BJ (cell line): ENCODE data around the gene TFB1M. TPM values are rescaled to one million over a fixed set of nuclear protein-coding genes. Genes with fewer than 3 reads are reported as not detected.

ENCODE experiments used
- CTCF ChIA-PET: fragments of 350-600 bp; formaldehyde crosslinking; extraction: SDS; loops from one replicate; lab custom pipeline; 2021; ENCODE audit warnings: antibody characterized with exemption, inconsistent platforms; lab: Yijun Ruan, JAX
- POLR2A ChIA-PET: fragments of 300-600 bp; sonication (Branson Sonifier 250); formaldehyde crosslinking; extraction: SDS; loops from one replicate; lab custom pipeline; 2021; ENCODE audit warnings: antibody characterized with exemption; lab: Charles Lee
- DNase-seq: peaks from one replicate; pipeline ENCODE4 v3.0.0-alpha.2; 2011; ENCODE audit warnings: low read depth
- H3K27me3 ChIP-seq: 2 replicates; pipeline ENCODE4 v1.6.0; 2011; ENCODE audit warnings: low read length; ENCODE audit not compliant: control insufficient read depth, insufficient read depth
- H3K36me3 ChIP-seq: 2 replicates; pipeline ENCODE4 v1.5.1; 2011; ENCODE audit warnings: low read length; ENCODE audit not compliant: control insufficient read depth, insufficient read depth
- H3K4me3 ChIP-seq: 2 replicates; pipeline ENCODE4 v1.5.1; 2011; ENCODE audit warnings: low read depth, mild to moderate bottlenecking, control low read depth, low read length
- CTCF ChIP-seq: IDR thresholded peaks from 2 replicates; pipeline ENCODE4 v1.5.1; 2011; ENCODE audit warnings: low read depth, mild to moderate bottlenecking, control low read depth, inconsistent platforms, low read length, moderate library complexity; ENCODE audit not compliant: insufficient read depth
- polyA plus RNA-seq: library from polyadenylated mRNA; depleted of rRNA; stranded (reverse); fragments of >200 nt; gene quantifications from 2 replicates; pipeline ENCODE4 v1.2.3, GENCODE V29; 2011

Gene TFB1M
- polyA plus RNA-seq, 1 experiment: 12.9 TPM

DNA sequence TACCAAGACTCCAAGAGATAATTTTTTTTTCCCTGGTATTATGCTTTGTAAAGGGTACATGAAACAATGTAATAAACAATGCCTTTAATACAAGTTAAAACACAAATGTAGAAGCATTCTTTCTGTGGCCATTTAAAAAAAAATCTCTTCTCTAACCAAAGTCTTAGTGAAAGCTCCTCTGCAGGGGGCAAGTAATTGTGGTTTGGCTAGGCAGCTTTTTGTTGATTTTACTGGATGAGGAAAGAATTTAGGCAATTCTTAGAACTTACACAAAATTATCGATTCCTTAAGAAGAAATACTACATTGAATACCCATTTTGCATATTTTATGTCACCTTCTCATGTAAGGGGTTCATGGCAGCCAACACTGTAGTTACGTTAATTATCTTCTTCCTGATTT lies 12.4 kb downstream of the TFB1M start:
- TF ChIP-seq CTCF: no peak
- Histone ChIP-seq H3K36me3 (0 out of 2 replicates have a peak, but pooled peaks cover 1% of the 10 kb centered on the region), H3K4me3 (no peak overlapping the region), H3K27me3 (no peaks in the 10 kb centered on the region)
- ChIA-PET CTCF (no interaction called here), POLR2A (no interaction called here)
- no peak for DNase-seq

DNA sequence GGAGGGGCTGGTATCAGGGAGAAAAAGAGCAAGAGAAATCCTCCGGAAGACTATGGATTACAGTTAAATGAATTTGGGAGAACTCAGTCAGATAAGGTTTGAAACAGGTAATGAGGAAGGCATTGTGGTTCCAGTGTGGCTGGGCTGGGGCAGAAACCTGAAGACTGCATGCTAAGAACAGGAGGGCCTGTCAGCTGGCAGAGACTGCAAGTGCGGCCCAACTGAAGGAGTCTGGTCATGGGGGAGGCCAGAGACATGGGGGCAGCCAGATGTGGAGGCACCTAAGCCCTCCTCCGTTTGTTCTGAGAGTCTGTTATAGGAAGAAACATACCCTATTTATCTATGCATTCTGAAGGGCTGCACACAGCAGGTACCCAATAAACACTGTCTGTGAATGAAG lies 16.6 kb downstream of the TFB1M start:
- TF ChIP-seq CTCF: no peak
- Histone ChIP-seq H3K36me3 (no peaks in the 10 kb centered on the region), H3K4me3 (no peak overlapping the region), H3K27me3 (no peaks in the 10 kb centered on the region)
- POLR2A ChIA-PET: no interaction called here
- DNase-seq: no peak
- CTCF ChIA-PET: no interaction called here

GRCh38 chr6:155292711-155293110 lies 21.6 kb downstream of the TFB1M start:
- no peak for TF ChIP-seq CTCF
- H3K4me3 ChIP-seq: no peak overlapping the region
- CTCF ChIA-PET: interaction anchor here (0.9 to 1.0 kb wide), 2 partner anchors 19 to 95 kb away, joined by 3 read pairs; no protein-coding TSS in a partner anchor
- no peak for DNase-seq
- H3K36me3 ChIP-seq: no peaks in the 10 kb centered on the region
- POLR2A ChIA-PET: no interaction called here
- no peaks in the 10 kb centered on the region for H3K27me3 ChIP-seq

DNA sequence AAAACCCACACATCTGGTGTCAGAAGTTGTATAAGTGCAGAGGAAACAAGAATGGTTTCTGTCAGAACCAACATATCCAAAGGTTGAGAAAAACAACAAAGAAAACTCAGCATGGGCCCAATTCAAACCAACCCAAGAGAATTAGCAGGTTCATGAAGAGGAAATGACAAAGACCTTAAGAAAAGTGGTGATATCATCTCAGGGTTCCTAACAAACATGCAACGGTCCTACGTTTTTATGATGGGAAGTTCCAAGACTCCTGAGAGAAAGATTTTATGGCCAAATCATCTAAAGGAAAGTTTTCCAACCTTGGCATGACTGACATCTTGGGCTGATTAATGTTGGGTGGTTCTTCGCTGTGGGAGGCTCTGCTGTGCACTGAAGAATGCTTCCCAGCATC lies 23.0 kb downstream of the TFB1M start:
- Histone ChIP-seq H3K36me3 (no peaks in the 10 kb centered on the region), H3K4me3 (no peak overlapping the region), H3K27me3 (no peaks in the 10 kb centered on the region)
- ChIA-PET POLR2A (no interaction called here), CTCF (interaction anchor here (0.6 kb wide), 1 partner anchor 24 kb away, joined by 3 read pairs; no protein-coding TSS in a partner anchor)
- DNase-seq: no peak
- no peak for TF ChIP-seq CTCF

DNA sequence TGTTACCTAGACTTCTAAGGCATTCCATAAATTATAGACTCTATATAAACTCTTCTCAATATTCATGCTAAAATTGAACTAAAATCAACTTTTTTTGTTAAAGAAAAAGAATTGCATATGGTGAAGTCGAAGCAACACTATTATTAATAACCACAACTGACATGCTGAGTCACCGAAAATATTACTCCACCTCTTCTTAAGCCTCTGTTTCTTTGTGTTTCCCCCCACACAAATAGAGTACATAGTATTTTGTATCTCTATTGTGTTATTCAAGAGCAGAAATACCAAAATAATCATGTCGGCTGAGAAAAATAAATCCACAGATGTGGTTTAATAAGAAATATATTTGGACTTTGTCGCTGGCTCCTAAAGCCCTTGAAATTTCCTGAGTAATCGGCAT lies 23.8 kb downstream of the TFB1M start:
- DNase-seq: no peak
- H3K27me3 ChIP-seq: no peaks in the 10 kb centered on the region
- CTCF ChIA-PET: no interaction called here
- no peak overlapping the region for H3K4me3 ChIP-seq
- POLR2A ChIA-PET: no interaction called here
- no peak for TF ChIP-seq CTCF
- H3K36me3 ChIP-seq: no peaks in the 10 kb centered on the region
